OCI-M2 (cell line): ENCODE data around the gene CD109.
"Not testable (repeated sequence)": the region's sequence is repeated elsewhere in the genome, so short reads cannot be mapped to it uniquely, and the experiment has no call there.

ENCODE experiments used
- DNase-seq: peaks from one replicate; lab custom pipeline; 2025; ENCODE audit not compliant: unreplicated experiment; lab: John Stamatoyannopoulos, UW

CD109 gene

GRCh38 chr6:73695619-73696421, at the start of gene CD109:
Gene CD109, plus strand, starts transcription at chr6:73696203. Its CDS starts 13 bp downstream, at chr6:73696216.
- no peak for DNase-seq

- DNase-seq = no peak
These were observed 47.8 kb upstream of the CD109 start for GRCh38 chr6:73648166-73648565.

GRCh38 chr6:73649783-73650182, 46.2 kb upstream of the CD109 start:
- DNase-seq = no peak

GRCh38 chr6:73652637-73653570, 43.1 kb upstream of the CD109 start:
- no peak for DNase-seq

DNA sequence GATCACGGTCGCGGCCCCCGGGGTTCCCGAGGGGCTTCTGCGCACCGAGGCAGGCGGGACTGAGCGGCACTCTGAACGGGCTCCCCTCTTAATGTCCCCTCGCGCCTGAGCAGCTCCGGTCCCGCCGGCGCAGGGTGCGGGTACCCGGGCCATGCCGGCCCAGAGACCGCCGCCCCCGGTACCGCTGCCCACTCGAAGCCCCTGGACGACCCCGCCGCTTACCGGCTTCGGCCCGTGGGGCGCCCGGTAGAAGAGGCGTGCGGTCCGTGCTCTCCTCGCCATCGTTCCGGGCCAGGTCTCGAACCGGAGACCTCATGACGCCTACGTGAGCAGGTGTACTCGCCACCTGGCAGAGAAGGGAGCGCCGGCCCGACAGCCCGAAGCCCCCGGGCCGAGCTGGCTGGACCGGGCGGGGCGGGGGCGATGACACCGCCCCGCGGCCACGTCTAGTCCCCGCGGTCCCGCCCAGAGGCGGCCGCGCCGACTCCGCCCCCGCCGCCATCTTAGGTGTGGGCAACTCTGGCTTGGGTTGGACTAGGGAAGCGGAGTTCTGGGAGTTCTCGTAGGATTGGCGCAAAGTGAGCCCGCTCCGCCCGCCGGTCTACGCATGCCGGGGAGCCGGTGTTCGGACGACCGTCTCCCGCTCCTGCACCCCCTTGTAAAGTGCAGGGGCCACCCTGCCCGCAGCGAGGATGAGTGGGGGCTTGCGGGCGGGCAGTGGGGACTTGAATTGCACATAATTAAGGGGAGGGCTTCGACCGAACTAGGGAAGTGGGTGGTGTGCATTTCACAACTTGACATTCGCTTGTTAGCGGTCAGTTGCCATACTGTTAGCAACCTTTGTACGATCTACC, 42.2 kb upstream of the CD109 start, which contains the start of gene SLC17A5:
Gene SLC17A5 (minus strand): TSS at position 422 of the 854 bp plus-strand sequence. CDS start 106 bp downstream, at position 316.
- DNase-seq = peak; percentile 85

DNA sequence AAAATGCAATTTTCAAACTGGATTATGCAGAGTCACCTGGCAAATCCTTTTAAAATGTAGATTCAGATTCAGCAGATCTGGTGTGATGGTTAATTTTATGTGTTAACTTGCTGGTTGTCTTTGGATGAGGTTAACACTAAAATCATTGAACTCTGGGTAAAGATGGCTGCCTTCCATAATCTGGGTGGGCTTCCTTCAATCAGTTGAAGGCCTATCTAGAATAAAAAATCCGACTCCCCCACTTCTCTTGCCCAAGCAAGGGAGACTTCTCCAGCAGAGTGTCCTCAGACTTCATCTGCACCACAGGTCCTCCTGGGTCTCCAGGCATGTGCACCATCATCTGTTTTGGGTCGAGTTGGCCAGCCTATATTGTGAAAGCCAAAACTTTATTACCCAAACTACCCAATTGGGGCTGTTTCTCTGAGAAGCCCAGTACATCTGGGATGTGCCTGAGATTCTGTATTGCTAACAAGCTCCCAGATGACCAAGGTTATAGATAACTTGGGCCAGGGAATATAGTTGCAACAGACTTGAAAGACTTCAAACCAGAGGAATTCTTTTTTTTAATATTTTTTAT, 40.6 kb upstream of the CD109 start:
- DNase-seq = no peak

GRCh38 chr6:73656531-73657145, 39.4 kb upstream of the CD109 start:
- DNase-seq = no peak

- no peak for DNase-seq
These were observed 38.8 kb upstream of the CD109 start for GRCh38 chr6:73657201-73657600.

- no peak for DNase-seq
These were observed 31.3 kb upstream of the CD109 start for GRCh38 chr6:73664701-73665100.

GRCh38 chr6:73665686-73666319, 30.2 kb upstream of the CD109 start:
- DNase-seq = no peak

DNA sequence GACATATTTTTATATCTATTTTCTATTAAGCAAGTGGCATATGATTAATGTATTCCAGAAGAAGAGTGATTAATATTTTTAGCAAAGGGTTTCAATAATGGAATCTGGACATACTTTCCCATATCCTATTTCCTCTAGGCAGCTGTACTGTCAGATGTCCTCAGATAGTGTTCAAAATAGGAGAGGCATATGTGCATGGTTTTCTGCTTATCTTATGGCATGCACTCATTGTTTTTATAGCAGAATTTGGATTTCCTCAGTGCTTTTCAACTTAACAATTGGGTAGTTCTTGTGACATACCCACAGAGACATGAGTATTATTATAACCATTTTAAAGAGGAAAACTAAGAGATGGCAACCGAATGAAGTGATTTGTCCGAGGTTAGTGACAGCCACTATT, 29.6 kb upstream of the CD109 start:
- no peak for DNase-seq

DNA sequence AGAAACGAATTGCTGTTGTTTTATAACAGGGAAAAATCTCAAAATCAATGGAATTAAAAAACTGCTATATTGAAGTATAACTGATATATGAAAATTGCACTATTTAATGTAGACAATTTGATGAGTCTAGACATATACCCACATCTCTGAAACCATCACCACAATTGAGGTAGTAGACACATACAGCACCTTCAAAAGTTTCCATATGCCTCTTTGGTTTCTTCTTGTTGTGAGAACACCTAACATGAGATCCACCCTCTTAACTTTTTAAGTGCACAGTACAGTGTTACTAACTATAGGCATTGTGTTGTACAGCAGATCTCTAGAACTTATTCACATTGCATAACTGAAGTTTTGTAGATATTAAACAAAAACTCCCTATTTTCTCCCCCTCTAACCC, 28.2 kb upstream of the CD109 start:
- DNase-seq = no peak

DNA sequence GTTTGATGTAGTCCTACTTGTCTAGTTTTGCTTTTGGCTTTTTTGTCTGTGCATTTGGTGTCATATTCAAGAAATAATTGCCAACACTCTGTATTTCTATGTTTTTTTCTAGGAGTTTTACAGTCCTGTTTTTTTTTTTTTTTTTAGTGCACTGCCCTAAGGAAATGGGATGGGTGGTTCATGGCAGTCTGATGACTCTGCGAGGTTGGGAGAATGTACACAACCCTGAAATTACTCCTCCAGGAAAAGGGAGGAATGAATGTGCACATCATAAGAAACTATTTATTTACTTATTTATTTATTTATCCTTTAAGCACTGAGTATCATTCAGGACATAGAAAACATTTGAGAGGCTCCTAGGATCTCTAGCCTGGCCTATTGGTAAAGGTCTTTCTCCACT, 27.0 kb upstream of the CD109 start:
- no peak for DNase-seq

GRCh38 chr6:73671911-73672685, 23.9 kb upstream of the CD109 start:
- DNase-seq = no peak

DNA sequence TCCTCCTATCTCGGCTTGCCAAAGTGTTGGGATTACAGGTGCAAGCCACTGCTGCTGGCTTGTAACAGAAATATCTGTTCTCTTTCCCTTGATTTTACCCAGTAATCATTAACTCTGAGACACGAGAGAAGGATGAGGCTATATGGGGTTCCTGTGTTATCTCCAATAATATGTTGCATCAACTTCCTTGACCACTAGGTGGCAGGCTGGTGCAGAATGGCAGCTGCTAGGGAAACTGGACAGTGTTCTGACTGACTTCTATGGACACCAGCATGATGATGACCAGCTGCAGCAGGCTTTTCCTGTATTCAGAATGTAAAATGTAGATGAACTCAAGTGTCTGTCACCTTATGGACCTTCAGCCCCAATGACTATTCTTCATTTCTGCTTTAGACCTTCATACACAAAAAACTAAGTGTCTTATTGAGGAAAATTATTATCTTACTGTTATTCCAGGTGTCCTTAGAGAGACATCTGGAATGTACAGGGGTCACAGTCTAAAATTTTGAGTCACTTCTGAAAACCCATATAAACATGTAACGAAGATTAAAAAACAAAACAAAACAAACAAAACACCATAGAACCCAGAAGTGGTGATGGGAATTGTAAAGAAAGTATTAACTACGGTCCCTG, 20.4 kb upstream of the CD109 start:
- DNase-seq = peak; percentile 81

GRCh38 chr6:73679009-73679408, 17.0 kb upstream of the CD109 start:
- no peak for DNase-seq

DNA sequence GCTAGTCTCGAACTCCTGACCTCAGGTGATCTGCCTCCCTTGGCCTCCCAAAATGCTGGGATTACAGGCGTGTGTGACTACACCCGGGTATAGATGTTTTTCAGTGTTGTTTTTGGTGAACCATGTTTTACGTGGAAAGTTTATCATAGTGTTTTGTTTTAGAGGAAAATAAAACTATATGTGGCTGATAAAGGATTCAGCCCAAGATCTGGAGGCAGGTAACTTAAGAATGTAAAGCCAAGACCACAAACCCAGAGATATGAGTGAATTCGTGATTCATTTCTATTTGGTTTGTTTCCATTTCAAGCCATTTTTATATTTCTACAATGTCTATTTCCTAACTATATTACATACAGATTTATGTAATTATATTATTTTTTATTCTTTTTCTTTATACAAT, 16.2 kb upstream of the CD109 start:
- DNase-seq = not testable (repeated sequence)

DNA sequence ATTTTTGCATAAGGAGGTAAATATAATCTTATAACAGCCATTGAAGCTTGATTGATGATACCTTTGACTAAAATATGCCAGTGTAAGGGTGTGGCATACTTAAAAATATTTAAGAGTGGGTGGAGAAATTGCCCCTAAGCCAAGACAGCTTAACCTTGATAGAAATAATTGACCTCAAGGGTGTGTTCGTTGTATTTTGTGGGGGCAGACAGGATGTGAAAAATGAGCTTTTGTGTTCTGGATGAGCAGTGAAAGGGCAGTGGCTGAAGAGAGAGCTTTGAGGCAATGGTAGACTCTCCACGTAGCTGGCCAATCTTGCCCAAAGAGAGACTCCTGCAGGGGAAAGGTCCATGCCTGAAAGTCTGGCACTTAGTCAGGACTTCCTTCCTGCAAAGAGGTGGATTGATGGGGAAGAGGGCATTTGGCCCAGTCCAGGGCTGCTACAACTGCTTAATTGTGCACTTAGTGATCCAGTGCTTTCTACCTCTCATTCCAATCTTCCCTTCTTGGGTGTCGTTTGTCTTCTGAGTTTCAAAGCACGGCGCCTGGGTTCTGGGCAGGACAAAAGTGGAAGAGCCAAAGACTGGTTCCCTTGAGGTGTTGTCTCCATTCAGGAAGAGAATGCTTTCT, 15.6 kb upstream of the CD109 start:
- DNase-seq = no peak
